ENCODE results near the gene SLC16A7.
"Not testable (repeated sequence)": the region's sequence is repeated elsewhere in the genome, so short reads cannot be mapped to it uniquely, and the experiment has no call there.

The SLC16A7 gene

GRCh38 chr12:59595883-59596540, at the start of gene SLC16A7:
TSS of gene SLC16A7 (plus strand) at chr12:59596029. CDS start at chr12:59704802, 108,773 bp downstream.
- peak; percentile 59 to 77 for DNase-seq (ENCODE audit: low read depth in 1 of 2, low spot score in 1 of 2)

GRCh38 chr12:59548930-59549329, 46.9 kb upstream of the SLC16A7 start:
- DNase-seq (ENCODE audit: low read depth in 1 of 2, low spot score in 1 of 2), result no peak

DNA sequence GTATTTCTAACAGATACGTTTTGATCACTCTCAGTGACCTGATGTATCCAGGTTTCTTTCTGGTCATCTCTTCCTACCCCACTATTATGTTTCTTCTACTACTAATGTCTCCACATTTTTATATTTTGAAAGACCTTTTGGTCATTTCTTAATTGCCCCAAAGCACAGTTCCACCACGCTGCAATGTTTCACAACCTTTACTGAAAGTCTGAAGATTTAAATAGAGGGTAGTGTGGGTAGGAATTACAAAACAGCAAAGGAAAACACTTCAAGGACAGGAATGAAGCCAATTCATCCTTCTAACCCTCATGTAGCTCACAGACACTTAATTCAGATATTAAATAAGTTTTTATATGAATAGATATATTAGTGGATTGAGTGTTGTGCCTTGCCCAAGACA, 36.1 kb upstream of the SLC16A7 start:
- no peak for DNase-seq (ENCODE audit: low read depth in 1 of 2, low spot score in 1 of 2)

GRCh38 chr12:59570145-59570544, 25.7 kb upstream of the SLC16A7 start:
- DNase-seq (ENCODE audit: low read depth in 1 of 2, low spot score in 1 of 2), result no peak

- DNase-seq (ENCODE audit: low read depth in 1 of 2, low spot score in 1 of 2), result no peak
These were observed 21.4 kb upstream of the SLC16A7 start for GRCh38 chr12:59574406-59574805.

GRCh38 chr12:59575826-59576225, 20.0 kb upstream of the SLC16A7 start:
- DNase-seq (ENCODE audit: low read depth in 1 of 2, low spot score in 1 of 2), result no peak

DNA sequence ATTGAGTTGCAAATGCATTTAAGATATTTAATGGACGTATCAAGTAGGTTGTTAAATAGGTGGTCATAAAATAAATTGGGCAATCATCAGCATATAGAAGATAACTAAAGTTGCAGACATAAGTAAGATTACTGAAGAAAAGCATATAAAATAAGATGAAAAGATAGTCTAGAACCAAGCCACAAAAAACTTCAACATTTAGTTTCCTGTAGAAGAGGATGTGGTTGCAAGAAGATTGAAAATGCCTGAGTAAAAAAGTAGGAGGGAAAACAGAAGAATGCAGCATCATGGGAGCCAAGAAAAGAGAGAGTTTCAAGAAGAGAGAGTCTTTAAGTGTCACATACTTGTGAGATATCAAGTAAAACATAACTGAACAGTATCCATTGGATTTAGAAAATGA, 17.6 kb upstream of the SLC16A7 start:
- DNase-seq (ENCODE audit: low read depth in 1 of 2, low spot score in 1 of 2), result no peak

GRCh38 chr12:59579631-59580030, 16.2 kb upstream of the SLC16A7 start:
- DNase-seq (ENCODE audit: low read depth in 1 of 2, low spot score in 1 of 2), result no peak

GRCh38 chr12:59580050-59580449, 15.8 kb upstream of the SLC16A7 start:
- no peak for DNase-seq (ENCODE audit: low read depth in 1 of 2, low spot score in 1 of 2)

DNA sequence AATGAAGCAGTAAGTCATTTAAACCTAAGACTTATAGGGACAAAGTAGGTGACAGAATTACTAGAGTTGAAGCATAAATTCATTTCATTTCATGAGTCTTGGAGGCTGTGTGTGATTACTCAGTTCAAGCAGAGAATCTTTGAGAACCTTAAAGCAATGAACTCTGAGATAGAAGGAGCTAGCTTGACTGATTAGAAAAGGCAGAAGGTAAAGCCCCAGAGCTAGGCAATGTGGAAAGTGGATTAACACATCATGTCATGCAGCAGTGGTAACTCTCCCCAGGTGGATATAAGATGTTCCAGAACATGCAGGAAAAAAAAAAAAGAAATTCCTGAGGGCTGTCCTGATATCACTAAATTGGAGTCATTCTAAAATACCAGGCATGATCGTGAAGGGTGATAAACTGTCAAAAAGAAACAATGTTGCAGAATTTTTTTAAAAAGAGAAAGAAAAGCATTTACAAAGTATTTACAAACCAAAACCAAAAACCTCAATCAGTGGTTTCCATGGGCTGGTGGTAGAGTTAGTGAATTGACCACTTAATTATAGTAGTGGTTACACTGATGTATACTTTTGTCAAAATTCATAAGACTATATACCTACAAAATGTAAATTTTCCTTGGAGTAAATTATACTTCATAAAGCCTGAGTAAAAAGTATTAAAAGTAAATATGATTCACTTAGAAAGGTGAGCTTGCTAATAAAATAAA, 12.7 kb upstream of the SLC16A7 start:
- no peak for DNase-seq (ENCODE audit: low read depth in 1 of 2, low spot score in 1 of 2)

GRCh38 chr12:59587710-59588109, 8.1 kb upstream of the SLC16A7 start:
- DNase-seq (ENCODE audit: low read depth in 1 of 2, low spot score in 1 of 2), result no peak

GRCh38 chr12:59593761-59594160, 2.1 kb upstream of the SLC16A7 start:
- DNase-seq (ENCODE audit: low read depth in 1 of 2, low spot score in 1 of 2), result no peak

DNA sequence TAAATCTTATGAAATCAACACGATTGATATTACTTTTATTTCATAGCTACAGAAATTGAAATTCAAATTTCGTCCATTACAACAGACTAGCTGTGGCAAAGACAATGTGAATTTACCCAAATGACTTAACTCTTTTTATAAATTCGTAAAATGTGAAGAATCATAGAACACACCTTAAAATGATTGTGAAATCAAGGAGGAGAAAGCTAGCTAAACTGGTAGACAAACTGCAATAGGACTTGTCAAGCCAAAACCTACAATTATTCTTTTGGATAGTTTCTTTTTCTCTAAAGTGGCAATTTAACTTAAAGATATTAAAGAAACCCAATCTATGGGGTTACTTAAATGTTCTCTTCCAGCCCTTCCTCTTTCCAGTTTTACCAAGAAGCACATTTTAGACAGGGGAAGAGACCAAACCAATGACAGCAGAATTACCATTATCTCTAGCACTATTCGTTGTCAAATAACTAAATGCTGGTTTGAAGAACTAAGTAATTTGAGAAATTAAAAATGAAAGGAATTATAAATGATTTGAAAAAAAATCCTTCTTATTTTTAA, 807 bp upstream of the SLC16A7 start:
- no peak for DNase-seq (ENCODE audit: low read depth in 1 of 2, low spot score in 1 of 2)

DNA sequence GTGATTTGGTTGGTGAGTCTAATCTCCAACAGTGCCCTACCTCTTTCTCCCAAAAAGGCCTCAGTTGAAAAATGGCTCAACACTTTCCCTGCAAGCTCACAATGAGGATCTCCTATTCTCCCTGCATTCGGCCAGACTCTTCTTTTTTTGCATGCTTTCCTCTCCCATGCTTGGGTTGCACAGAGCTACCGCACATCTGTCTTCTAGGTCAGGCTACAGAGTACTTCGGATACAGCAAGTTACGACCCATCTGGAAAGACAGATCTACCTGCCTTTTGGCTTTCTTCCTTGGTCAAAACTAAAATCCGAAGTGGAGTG, 305 bp upstream of the SLC16A7 start:
- DNase-seq (ENCODE audit: low read depth in 1 of 2, low spot score in 1 of 2), result no peak

DNA sequence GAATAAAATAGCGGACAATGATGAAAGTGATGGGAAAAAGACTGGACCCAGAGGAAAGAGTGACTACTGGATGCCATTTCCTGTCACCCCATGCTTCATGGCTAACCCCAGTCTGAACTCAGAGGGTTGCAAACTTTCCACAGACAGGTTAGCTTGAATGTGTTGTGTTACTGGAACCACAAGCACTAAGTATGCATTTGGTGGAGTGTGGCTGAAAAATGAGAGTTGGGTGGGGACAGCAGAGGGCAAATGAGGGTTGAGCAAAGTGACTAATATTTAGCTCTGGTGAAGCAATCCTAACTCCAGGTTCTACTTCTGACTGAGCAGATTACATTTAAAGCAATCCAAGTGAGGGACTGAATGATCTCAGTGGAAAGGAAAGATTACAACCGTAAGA, 1.6 kb downstream of the SLC16A7 start:
- DNase-seq (ENCODE audit: low read depth in 1 of 2, low spot score in 1 of 2), result peak; percentile 4 to 42

- DNase-seq (ENCODE audit: low read depth in 1 of 2, low spot score in 1 of 2), result no peak
These were observed 4.3 kb downstream of the SLC16A7 start for GRCh38 chr12:59600171-59600570.

GRCh38 chr12:59603754-59604153, 7.9 kb downstream of the SLC16A7 start:
- DNase-seq (ENCODE audit: low read depth in 1 of 2, low spot score in 1 of 2), result no peak

DNA sequence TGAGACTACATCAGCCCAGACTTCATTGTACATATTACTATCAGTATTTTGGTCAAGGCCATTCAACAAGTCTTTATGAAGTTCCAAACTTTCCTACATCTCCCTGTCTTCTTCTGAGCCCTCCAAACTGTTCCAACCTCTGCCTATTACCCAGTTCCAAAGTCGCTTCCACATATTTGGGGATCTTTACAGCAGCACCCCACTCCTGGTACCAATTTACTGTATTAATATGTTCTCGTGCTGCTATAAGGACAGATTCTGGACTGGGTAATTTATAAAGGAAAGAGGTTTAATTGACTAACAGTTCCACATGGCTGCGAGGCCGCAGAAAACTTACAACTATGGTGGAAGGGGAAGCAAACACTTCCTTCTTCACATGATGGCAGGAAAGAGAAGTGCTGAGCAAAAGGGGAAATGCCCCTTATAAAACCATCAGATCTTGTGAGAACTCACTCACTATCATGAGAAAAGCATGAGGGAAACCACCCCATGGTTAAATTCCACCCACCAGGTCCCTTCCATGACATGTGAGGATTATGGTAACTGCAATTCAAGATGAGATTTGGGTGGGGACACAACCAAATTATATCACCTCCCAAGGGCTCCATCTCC, 17.1 kb downstream of the SLC16A7 start:
- not testable (repeated sequence) for DNase-seq (ENCODE audit: low read depth in 1 of 2, low spot score in 1 of 2)

DNA sequence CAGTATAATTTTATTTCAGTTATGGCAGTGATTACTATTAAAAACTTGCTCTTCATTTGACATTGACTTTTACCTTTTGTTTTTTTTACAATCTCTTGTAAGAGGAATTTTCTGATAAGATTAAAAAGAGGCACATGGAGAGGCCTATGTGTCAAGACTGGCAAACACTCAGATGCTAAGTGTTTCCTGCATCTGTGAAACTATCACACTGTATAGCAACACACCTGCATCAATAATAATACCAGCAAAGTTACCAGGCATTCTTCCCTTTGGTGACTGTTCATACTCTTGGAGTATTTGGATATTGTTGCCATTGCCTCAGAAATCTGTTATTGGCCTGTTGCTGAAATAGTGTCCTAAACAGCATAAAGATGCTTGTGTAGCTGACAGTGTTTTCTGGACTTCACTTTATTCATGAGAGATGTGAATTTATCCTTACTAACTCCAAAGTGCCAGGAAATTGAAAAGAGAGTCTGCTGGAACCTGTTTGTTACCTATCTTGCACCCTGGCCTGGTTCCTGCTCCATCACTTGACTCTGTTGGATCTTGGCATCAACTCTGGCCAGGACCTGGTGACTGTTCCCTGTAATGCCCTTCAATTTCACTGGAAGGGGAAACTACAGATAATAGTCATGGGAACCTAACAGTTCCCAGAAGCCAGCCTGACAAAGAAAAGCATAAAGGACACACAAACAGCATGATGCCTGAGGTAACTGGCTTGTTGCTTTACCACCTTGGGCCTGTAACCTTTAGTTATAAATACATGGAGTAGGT, 19.8 kb downstream of the SLC16A7 start:
- DNase-seq (ENCODE audit: low read depth in 1 of 2, low spot score in 1 of 2), result no peak

DNA sequence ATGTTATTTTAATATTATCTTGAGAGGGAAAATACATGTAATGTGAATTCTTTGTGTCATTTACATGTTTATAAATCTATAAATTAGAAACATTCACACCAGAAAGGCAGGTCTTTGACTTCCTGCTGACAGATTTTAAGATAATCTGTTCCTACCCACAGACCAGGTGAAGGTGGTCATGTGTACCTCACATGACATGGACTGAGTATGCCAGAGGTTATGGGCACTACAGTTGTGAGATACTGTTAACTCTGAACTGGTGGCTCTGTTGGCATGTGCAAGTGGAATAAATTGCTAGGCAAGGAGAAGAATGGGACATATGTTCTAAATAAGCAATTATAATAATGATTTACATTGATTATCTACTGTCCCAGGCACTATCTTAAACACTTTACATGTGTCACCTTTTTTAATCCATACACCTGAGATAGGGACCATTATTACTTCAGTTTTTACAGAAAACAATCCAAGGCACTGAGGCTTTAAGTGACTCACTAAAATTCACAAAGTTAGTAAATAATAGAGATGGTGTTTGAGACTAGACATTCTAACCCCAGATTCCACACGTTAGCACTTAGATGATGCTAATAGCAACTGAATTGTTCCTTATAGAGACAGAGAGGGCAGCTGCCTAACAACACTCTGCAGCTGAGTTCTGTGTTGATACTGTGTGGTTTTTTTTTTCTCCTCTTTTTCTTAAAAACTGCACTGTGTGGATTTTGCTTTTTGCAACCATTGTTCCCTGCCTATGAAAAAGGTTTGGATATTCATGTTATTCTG, 23.8 kb downstream of the SLC16A7 start:
- no peak for DNase-seq (ENCODE audit: low read depth in 1 of 2, low spot score in 1 of 2)

- DNase-seq (ENCODE audit: low read depth in 1 of 2, low spot score in 1 of 2), result no peak
These were observed 24.5 kb downstream of the SLC16A7 start for GRCh38 chr12:59620326-59620725.

Data from activated T-helper 1 cell treated with anti-CD3 and anti-CD28 coated beads, Interleukin-2, amount 50 U/mL, for 16 hours (primary cell).